Measurements from ENCODE around the gene CBX3.
"Not testable (repeated sequence)": the region's sequence is repeated elsewhere in the genome, so short reads cannot be mapped to it uniquely, and the experiment has no call there.

Gene CBX3

DNA sequence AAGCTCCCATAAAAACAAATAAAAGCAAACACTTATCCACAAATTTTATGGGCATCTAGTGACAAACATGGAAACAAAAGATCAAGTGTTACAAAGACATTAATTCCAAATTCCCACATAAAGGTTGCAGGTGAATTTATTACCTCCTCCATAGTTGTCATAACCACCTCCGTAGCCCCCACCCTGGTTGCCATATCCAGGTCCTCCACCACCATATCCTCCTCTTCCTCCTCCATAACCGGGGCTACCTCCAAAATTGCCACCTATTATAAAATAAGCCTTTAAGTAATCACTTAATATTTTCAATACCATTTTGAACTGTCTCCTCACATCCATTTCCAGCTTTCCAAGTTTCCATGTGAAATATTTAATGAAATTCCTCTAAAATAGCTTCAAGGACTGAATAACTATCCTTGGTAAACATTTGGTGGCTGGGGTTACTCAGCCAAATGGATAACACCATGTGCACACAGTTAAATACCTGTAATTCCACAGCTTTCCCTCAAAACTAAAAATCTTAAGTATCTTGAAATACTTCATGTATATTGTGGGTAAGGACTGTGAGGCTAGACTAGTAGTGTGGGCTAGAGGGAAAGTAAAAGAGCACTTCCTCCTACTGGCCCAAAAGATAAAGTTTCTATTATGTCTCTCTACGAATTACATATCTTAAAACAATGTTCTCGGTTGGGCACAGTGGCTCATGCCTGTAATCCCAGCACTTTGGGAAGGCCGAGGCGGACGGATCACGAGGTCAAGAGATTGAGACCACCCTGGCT lies 7.9 kb upstream of the CBX3 start:
- DNase-seq (ENCODE audit: low spot score), result no peak
- TF ChIP-seq, protein P1, sequence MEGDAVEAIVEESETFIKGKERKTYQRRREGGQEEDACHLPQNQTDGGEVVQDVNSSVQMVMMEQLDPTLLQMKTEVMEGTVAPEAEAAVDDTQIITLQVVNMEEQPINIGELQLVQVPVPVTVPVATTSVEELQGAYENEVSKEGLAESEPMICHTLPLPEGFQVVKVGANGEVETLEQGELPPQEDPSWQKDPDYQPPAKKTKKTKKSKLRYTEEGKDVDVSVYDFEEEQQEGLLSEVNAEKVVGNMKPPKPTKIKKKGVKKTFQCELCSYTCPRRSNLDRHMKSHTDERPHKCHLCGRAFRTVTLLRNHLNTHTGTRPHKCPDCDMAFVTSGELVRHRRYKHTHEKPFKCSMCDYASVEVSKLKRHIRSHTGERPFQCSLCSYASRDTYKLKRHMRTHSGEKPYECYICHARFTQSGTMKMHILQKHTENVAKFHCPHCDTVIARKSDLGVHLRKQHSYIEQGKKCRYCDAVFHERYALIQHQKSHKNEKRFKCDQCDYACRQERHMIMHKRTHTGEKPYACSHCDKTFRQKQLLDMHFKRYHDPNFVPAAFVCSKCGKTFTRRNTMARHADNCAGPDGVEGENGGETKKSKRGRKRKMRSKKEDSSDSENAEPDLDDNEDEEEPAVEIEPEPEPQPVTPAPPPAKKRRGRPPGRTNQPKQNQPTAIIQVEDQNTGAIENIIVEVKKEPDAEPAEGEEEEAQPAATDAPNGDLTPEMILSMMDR (IDR thresholded peaks at IDR 0.05; ENCODE audit: extremely low read depth, insufficient read depth, missing control alignments), result no peak
- in situ Hi-C loops (cut with MboI; ENCODE audit: low pct_unique_long_range_greater_than_20kb, low sequenced_read_pairs, unreplicated experiment), result loop anchor here (10.0 to 25.0 kb wide), 2 partner anchors 229 to 306 kb away; no protein-coding TSS in a partner anchor

DNA sequence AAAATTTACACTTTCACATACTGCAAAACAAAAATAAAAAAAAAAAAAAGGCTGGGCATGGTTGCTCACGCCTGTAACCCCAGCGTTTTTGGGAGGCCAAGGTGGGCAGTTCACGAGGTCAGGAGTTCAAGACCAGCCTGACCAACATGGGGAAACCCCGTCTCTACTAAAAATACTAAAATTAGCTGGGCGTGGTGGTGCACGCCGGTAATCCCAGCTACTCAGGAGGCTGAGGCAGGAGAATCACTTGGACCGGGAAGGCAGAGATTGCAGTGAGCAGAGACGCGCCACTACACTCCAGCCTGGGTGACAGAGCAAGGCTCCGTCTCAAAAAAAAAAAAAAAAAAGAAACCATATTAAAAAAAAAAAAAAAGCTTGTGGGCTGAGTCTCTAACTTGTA lies 6.8 kb upstream of the CBX3 start:
- in situ Hi-C loops (cut with MboI; ENCODE audit: low pct_unique_long_range_greater_than_20kb, low sequenced_read_pairs, unreplicated experiment), result loop anchor here (5.0 to 25.0 kb wide), 3 partner anchors 102 to 307 kb away; no protein-coding TSS in a partner anchor
- DNase-seq (ENCODE audit: low spot score), result not testable (repeated sequence)

DNA sequence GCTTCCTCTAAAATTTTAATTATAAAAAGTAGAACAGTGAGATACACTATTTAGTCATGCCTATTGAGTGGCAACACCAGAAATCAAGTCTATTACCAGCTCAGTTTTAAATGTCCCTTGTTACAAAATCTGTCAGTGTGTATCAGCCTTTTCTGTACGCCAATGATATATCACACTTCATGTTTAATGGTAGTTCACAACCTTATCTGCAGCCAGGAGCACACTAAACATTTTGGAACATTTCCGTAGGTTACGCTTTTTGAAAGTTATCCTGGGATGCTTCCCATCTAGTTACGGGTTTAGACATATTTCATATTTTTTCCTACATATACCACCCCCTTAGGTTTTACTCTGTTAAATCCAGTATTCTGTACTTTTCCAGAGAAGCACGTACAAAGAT lies 6.4 kb upstream of the CBX3 start:
- in situ Hi-C loops (cut with MboI; ENCODE audit: low pct_unique_long_range_greater_than_20kb, low sequenced_read_pairs, unreplicated experiment), result loop anchor here (5.0 to 25.0 kb wide), 3 partner anchors 103 to 308 kb away; no protein-coding TSS in a partner anchor
- no peak for DNase-seq (ENCODE audit: low spot score)
- TF ChIP-seq, protein P1 (IDR thresholded peaks at IDR 0.05; ENCODE audit: extremely low read depth, insufficient read depth, missing control alignments), result no peak

DNA sequence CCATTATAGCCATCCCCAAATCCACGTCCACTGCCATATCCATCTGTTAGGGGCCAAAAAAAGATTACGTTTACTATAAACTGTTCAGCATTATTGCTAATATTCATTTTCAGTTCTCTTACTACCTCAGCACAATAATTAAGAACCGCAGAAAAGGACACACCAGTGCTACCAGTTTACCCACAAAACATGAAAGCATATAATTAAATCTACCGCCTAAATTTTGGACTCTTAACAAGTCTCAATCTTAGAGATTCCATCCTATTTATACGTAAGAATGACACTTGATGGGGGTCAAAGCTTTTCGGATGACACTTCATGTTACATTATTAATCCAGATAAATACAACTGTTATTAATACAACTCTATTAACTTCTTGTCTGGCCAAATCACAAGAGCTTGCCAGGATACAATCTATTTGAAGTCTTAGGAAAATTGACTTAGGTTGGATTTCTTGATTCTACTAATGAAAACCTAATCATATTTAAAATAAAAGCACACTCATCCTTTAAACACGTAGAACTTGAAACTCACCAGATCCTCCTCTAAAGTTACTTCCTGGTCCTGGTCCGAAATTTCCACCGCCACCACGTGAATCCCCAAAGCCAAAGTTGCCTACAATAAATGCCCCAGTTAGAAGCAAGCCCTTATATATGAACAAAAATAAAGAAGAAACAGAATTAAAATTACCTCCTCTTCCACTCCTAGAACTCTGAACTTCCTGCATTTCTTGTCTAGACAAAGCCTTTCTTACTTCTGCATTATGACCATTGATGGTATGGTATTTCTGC lies 5.5 kb upstream of the CBX3 start:
- TF ChIP-seq, protein P1 (IDR thresholded peaks at IDR 0.05; ENCODE audit: extremely low read depth, insufficient read depth, missing control alignments), result no peak
- DNase-seq (ENCODE audit: low spot score), result no peak
- in situ Hi-C loops (cut with MboI; ENCODE audit: low pct_unique_long_range_greater_than_20kb, low sequenced_read_pairs, unreplicated experiment), result loop anchor here (5.0 to 25.0 kb wide), 3 partner anchors 104 to 309 kb away; no protein-coding TSS in a partner anchor

DNA sequence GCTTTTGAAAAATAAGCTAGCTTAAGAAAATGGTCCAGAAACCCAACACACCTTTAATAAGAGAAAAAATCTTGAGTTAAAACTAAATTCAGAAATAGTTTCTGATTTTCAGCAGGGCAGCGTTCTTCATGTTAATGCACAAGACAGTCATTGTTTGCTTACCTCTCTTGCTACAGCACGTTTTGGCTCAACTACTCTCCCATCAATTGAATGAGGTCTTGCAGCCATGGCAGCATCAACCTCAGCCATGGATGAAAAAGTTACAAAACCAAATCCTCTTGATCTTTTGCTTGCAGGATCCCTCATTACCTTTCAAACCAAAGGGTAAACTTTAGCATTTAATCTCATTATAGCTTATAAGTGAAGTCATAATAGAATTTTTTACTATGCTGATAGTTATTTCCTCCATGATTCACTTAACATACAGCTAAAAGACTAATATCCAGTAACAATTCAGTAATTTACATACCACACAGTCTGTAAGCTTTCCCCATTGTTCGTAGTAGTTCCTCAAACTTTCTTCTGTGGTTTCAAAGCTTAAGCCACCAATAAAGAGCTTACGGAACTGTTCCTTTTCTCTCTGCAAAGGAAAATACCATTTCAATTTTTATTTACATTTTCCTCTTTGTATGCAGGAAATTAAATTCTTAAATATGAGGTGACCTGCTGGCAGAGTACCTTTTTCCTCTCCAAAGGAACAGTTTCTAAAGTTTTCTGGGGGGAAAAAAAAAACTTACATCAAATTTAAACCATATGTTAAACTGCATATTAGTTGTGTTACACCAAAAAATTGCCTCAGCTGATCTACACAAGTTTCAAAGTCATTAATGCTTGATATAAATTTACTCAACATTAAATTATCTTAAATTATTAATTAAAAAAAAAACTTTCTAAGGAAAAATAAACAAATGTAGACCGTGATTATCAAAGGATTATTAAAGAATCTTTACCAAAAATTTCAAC lies 4.1 kb upstream of the CBX3 start:
- TF ChIP-seq, protein P1 (IDR thresholded peaks at IDR 0.05; ENCODE audit: extremely low read depth, insufficient read depth, missing control alignments), result no peak
- no peak for DNase-seq (ENCODE audit: low spot score)
- in situ Hi-C loops (cut with MboI; ENCODE audit: low pct_unique_long_range_greater_than_20kb, low sequenced_read_pairs, unreplicated experiment), result loop anchor here (5.0 to 25.0 kb wide), 3 partner anchors 105 to 310 kb away; no protein-coding TSS in a partner anchor

DNA sequence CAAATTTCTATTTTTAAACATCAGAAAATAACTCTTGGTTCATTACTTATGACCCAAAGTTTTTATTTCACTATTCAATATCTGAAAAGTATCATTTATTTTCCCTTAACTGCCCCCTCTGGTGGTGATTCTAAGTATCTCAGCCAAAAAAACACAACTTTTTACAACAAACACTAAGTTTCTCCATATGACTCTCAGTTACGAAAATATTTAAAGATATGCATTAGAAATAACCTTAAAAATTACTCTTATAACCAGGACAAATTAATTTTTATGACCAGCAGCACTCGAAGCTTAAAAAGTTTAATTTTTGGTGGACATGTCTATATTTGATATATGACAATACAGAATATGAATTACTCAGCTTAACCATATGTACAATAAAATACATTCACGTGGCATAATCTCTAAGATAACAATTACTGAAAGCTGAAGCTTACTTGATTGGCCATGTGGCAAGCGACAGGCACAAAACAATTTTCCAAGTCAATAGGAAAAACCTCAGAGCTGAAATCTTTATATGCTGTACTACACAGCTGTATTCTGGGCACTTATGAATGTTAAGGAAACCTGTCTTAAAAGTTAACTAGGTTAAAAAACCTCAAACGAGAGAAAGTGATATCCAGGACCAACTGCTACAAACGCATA lies 3.3 kb upstream of the CBX3 start:
- TF ChIP-seq, protein P1 (IDR thresholded peaks at IDR 0.05; ENCODE audit: extremely low read depth, insufficient read depth, missing control alignments), result peak; percentile 58
- no peak for DNase-seq (ENCODE audit: low spot score)
- in situ Hi-C loops (cut with MboI; ENCODE audit: low pct_unique_long_range_greater_than_20kb, low sequenced_read_pairs, unreplicated experiment), result loop anchor here (5.0 to 25.0 kb wide), 3 partner anchors 106 to 311 kb away; no protein-coding TSS in a partner anchor
